H1 (cell line): ENCODE data around the gene GPX4. TPM values are rescaled to one million over a fixed set of nuclear protein-coding genes. Genes with fewer than 3 reads are reported as not detected.

ENCODE experiments used
- TAF1 ChIP-seq: IDR thresholded peaks from 2 replicates; pipeline ENCODE4 v1.6.1; 2011; ENCODE audit warnings: mild to moderate bottlenecking, low read depth, low read length
- polyA plus RNA-seq, 7 experiments: library from polyadenylated mRNA; depleted of rRNA in 3 of 7; stranded (reverse) in 5 of 7; unstranded in 2 of 7; fragments of >200 nt in 5 of 7; fragments of 200-250 nt in 2 of 7; gene quantifications; 1 replicate in 5 of 7; 2 replicates in 1 of 7; 4 replicates in 1 of 7; pipeline versions ENCODE4 v1.2.1 to v1.2.3, GENCODE V29; 2011 to 2013; ENCODE audit warnings: missing spikeins in 2 of 7, mixed read lengths in 2 of 7
- total RNA-seq: library from RNA; stranded (reverse); fragmentation: NEBNext Ultra II Directional; extraction: Animal tissue kit (Norgen Biotek cat#: 25700); gene quantifications from 2 replicates; pipeline ENCODE4 v1.2.1, GENCODE V29; 2021

GPX4 gene
- total and polyA plus RNA-seq, 2 of the 8 experiments (the other 6 are each of a cell fraction or from before 2014, with no cell fraction given), result 342 to 693 TPM

- TF ChIP-seq TAF1, result no peak
These were observed 22.0 kb downstream of the GPX4 start (continued) for GRCh38 chr19:1125601-1126467.
